NCI-H1436 (cell line): ENCODE measurements around the gene HOXA13.

Source experiments
- DNase-seq: peaks from one replicate; lab custom pipeline; 2025; lab: John Stamatoyannopoulos, UW

Gene HOXA13

DNA sequence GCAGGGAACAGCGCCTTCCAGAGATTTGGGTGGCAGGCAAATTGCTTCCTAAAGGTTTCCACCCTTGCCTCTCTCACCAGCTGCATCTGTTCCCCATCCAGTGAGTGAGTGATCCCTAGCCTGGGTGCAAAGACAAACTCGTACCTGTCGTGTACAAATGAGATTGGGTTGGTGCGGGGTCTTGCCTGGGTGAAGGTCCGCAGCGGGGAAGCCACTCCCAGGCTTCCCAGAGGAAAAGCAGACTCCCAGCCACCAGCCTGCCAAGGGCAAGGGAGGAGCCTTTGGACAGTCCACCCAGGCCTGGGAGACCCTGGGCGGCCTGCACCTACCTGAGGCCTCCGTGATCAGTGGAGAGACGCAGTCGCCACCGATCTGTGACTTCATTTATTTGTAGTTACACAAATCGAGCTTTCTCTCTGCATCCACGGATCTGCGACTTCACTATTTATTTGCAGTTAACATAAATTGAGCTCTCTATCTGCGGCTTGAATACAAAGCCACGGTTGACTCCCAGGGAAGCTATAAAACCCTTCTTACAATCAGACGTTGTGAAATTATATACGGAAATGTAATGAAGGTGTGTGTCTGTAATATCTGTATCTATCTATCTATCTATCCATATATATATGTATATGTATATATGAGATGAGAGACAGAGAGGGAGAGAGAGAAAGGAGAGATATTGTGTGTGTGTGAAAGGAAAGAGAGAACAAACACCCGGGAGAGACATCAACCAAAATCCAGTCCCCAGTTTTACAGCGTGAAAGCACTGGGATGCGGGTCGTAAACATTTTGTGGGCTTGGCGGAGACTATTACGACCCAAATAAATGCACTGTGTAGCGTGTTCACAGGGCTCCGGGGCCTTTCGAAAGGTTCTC, 40.4 kb downstream of the HOXA13 start:
- DNase-seq: no peak

DNA sequence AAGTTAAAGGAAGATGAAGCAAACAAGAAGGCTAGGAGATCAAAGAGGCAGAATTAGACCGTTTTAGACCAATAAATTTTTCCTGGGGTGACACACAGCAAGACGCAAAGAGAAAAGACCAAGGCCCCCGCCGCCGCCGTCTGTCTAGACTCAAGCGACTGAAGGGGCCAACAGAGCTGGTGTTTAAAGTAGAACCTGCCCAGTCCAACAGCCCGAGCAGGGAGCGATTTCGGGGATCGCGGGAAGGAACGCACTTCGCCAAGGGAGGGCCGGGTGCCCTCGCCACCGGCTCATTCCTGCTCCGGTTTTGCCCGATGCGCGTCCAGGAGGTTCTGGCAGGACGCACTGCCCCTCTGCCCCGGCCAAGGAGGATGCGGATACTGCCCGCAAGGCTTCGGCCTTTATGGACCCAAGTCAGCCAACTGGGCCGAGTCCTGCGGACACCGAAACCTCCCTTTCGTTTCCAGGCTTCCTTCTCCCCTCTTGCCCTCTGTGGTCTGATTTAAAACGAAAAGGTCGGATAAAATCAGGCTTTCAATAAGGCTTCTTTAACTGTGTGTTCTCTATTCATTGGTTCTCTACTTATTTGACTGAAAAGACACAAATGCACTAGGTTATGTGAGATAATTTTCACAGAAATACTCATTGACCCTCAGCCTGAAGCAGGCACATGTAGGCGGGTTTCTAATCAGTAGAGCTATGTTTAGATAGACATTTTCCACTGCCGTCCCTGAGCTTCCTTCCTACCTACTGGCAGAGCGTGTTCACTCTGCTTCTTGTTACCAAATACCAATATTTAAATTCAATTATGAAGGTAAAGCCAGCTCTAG, 41.2 kb downstream of the HOXA13 start:
- DNase-seq: no peak

- DNase-seq: no peak
Observed at GRCh38 chr7:27157702-27158431, 42.0 kb downstream of the HOXA13 start.

GRCh38 chr7:27156916-27157701, 42.8 kb downstream of the HOXA13 start:
- DNase-seq: no peak

DNA sequence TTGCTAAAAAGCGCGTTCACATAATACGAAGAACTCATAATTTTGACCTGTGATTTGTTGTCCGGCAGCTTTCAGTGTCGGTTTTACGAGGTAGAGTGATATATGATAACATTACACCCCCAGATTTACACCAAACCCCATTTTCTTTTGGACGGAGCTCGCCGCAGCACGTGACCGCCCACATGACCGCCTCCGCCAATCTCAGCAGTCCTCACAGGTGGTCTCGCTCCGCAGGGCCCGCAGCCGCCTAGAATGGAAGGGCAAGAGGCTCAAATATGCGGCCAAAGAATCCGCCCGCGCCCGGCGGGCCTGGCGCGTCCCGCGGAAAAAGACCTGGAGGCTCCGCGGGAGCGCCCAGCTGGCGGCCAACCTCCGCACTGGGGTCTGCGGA, 43.4 kb downstream of the HOXA13 start, which contains the start of gene HOXA7:
Gene HOXA7, minus strand, starts transcription at position 168 of the 391 bp plus-strand sequence. Its CDS starts 130 bp downstream, at position 38.
- peak; percentile 70 for DNase-seq

DNA sequence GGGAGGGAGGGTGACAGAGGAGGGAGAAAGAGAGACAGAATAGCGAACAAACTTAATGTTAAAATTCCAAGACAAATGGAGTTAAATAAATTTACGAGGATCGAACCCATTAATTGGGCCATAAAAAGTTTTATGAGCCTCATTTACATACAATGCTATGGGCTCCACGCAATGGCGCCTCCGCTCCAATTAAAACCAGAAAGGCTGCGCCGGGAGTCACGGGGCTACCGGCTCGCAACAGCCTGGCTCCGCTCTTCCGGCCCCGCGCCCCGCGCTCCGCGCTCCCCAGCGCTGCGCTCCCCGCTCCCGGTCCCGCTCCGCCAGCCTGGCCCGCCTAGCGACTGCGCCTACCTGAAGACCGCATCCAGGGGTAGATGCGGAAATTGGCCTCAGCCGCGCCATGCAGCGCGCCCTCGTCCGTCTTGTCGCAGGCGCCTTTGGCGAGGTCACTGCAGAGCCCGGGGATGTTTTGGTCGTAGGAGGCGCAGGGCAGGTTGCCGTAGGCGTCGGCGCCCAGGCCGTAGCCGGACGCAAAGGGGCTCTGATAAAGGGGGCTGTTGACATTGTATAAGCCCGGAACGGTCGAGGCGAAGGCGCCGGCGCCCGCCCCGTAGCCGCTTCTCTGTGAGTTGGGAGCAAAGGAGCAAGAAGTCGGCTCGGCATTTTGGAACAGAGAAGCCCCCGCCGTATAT, 43.9 kb downstream of the HOXA13 start:
- peak; percentile 31 for DNase-seq

GRCh38 chr7:27154901-27155815, 44.7 kb downstream of the HOXA13 start:
- no peak for DNase-seq

DNA sequence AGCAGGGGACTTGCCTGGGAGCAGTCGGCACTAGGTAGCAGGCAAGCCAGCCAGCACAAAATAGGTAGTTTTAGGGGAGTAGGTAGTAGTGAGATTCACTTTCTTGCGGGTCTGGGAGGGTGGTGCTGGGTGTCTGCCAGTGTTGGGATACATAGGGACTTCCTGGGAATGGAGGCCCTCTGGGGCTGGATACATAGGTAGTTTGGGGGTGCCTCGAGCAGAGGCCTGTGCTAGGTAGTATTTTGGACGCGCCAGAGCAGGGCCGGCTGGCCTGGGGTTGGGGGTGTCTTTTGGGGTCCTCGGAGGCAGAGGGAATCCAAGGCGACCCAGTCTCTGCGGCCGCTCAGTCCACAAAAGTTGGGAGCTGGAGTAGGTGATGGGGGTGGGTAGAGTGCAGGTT, 45.5 kb downstream of the HOXA13 start:
- no peak for DNase-seq

DNA sequence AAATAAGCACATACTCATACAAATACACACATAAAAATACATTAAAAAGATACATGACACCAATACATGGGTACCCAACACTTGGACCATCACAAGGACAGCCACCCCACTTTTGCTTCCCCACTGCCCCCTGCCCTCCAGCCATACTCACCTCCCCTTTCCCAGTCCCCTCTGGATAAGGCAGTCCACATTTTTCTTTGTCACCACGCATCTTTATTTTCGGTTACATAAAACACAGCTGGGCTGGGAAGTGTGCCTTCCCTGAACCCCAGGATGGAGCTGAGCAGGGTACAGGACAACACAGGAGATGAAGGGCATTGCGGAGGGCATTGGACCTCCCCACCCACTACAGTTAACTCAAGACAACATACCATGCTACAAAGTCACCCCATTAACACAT, 46.4 kb downstream of the HOXA13 start:
- DNase-seq: no peak

DNA sequence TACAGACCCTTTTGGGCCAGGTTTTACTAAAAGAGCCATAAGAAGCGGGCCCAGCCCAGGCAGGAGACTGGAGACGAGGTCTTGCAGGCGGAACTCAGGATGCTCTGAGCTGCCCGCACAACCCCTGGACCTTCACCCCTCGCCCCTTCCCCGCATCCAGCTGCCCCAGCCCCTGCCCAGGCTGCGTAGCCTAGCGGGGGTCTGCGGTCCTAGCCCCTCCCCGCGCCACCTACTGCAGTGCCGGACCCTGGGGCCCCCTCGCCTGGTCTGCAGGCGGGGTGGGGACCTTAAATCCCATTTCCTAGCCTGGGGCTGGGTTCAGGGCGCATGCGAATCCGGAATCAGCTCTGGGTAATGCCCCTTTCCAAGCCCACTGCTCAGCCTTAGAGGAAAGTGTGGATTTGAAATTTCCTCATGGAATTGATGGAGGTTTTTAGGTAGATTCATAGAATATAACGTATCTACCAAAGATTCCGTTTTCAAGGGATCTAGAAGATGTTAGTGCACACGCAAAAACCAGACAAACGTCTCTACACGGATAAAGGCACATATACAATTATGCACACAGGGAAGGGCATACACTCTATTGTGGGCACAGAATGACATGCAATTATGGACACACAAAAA, 47.0 kb downstream of the HOXA13 start:
- no peak for DNase-seq

- DNase-seq: no peak
Observed at GRCh38 chr7:27151931-27152815, 47.7 kb downstream of the HOXA13 start, which contains the start of gene HOXA3. HOXA3 (minus strand) TSS chr7:27152583; CDS start chr7:27110640, 41,943 bp downstream.

DNA sequence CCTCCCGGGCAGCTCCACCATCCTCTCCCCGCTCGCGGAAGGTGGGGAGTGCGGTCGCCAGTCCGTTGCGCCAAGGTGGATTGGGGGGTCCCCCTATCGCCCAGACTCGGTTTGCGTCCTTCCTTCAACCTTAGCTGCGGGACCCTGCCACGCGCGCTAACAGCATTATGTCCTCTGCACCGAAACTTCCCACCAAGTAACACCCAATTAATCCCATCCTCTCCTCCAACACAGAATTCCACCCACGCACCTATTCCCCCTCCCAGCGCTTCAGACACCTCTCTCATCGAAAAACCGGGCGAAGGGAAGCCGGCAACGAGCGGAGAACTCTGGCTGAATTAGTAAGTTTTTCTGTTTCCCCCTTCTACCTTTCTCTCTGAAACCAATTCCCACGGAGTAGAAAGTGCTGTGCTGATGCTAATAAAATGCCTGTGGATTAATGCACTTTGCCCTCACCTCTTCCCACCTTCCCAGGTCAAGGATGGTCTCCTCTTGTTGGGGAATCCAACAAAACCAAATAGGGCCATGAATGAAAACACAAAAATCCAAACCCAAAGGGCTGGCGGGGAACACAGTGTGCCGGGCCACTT, 48.5 kb downstream of the HOXA13 start:
- DNase-seq: no peak

GRCh38 chr7:27150568-27151340, 49.1 kb downstream of the HOXA13 start:
- DNase-seq: peak; percentile 68

- no peak for DNase-seq
Observed at GRCh38 chr7:27149842-27150567, 49.9 kb downstream of the HOXA13 start.

DNA sequence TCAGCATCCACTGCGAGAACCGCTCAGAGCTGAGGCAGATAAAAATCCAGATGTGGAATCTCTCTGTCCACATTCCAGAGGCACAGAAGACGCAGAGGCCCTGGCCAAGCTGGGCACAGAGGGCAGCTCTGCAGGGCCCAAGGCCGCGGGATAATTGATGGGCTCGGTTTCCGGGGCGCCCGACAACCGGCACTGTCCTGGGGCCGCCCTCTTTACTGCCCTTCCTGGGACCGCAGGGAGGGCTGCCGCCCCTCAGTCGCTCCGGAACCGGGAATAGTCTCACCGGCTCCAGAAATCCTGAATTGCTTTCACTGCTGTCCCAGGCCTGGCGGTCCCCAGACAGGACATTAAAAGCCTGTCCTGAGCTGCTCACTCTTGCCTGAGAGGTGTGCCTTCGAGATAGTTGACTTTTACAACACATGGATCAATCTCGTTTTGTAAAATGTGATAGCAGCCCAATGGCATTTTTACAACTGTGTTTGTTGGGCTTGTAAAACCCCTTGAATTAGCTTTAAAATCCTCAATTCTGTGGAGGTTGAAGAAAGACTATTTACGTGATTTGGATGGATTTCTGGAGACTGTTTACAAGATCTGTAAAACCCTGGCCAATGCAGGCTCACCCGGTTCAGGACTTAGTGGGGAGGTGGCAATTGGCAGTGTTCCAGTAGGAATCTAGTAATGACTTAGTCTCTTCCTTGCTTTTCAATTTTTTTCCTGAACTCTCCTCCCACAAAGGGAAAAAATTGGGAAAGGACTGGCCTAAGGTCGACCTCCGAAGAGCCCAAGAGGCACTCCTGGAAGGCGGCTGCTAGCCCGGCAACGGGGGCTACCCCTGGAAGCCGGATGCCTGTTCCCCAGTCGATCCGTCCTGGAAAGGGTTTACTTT, 50.9 kb downstream of the HOXA13 start:
- no peak for DNase-seq
